GM18909 (cell line): ENCODE results near the gene GAB2.
"Not testable (repeated sequence)": the region's sequence is repeated elsewhere in the genome, so short reads cannot be mapped to it uniquely, and the experiment has no call there.

Source experiments
- ATAC-seq: cut with Tn5 transposase; IDR thresholded peaks from one replicate; pipeline ENCODE4 v1.9.1; 2021; ENCODE audit warnings: mild to moderate bottlenecking; ENCODE audit not compliant: unreplicated experiment, poor library complexity

The GAB2 gene

DNA sequence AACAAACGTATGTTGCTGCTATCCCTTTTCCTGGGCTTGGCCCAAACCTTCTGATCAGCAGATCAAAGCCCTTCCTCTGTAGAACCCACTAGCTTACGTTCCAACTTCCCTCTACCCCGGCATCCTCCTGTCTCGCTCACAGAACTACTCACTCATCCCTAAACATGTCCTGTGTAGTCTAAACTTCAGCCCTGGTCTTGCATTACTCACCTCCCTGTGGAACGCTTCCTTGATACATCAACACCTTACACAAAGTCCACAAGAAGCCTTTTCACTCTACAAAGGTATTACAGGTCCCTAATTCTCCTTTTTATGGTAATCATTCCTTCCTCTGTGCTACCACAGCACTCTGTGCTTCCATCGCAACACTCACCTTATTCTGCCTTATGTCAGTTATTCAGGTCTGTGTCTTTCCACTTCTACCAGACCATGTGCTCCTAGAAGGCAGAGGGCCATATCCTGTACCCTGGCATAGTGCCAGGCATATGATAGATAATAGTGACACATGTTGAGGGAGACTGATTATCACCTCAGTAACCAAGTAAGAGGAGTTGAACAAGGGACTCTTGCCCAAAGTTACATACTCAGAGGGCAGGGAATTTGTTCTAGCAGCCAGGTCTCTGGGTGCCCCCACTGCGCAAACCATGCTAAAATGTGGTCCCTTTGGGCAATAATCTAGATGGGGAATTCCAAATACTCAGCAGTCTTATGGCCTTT is 187.3 kb downstream of the GAB2 start:
- no peak for ATAC-seq

DNA sequence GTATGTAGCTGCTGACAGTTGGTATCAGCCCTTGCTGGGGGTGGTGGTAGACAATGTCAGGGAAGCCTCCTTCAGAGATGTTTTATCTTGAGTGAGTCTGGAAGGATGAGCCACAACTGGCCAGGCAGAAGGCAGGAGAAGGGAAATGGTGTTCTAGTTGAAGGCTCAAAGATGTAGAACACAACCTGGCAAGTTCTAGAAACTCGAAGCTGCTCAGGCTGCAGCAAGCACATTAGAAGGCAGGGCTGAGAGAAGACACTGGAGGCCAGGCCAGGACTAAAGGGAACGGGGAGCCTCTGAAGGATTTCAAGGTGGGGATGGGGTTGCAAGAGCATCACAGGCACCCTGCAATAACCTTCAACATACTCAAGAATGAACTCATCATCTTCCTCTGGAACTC is 188.5 kb downstream of the GAB2 start:
- no peak for ATAC-seq

DNA sequence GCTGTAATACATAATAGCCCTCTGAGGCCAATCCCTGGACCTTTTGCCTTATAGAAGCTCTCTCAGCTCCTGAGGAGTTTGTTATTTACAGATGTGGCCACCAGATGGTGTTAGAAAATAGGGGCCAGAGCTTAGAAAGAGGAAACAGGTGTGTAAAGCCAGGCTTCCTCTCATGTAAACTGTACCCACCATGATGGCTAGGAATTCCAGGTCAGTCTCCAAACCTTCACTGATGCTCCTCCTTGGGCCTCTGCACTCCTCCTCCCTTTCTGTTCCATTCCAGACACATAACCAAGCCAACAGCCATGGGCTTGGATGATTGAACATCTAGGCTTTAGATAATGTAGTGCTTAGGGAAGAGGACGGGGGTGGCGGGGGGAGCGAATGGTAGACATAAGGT is 189.2 kb downstream of the GAB2 start:
- ATAC-seq = peak; percentile 73

DNA sequence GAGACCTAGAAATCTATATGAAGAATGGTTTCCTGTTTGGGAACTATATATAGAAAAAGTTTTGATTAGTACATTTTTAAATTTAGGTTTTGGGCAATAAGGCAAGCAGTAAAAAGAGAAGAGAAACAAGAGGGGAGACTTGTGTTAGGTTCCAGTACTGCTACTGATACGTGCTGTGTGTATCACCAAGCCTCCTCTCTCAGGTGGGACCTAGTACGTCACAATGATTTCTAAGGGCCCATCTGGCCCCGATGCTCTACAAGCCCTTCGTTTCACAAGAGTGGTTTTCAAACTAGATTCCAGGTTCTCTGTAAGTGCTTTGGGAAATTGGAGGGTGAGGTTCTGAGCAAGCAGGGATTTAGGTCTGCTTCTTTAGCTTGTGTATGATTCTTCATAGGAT is 189.7 kb downstream of the GAB2 start:
- peak; percentile 49 for ATAC-seq

DNA sequence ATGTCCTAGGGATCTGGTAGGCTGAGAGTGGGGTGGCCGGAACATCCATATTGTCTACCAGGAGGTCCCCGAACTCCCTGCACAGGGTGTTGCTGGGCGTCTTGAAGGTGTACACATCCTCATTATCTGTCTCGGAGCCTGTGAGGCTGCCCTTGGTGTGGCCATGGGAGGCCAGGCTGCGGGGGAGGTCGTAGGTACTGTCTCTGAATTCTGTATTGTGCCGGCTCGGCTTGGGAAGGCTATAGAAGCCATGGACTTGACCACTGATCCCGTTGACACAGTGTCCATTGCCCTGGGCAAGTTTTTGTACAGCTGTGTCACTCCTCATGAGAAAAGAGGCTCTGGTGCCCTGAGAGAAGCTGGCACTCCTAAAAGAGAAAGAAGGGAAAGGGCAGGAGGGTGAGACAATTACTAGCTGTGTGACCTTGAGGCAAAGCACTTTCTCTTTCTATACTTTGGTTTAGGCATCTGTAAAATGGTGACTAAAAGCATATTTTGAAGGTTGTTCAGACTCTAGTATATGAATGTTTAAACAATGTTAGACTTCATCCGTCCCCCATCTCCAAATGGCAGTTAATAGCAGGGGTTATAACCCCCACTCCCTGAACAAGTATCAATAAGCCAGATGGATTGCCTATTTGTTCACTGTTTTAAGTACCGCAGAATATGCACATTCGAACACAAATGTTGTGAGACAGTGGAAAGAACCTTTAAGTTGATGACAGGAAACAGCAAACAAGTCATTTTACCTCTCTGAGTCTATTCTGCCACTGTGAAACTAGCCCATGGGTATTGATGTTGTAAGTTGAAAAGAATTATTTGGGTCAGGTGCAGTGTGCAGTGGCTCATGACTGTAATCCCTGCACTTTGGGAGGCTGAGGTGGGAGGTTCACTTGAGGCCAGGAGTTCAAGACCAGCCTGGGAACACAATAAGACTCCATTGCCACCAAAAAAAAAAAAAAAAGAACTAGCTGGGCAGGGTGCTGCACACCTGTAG is 190.6 kb downstream of the GAB2 start:
- ATAC-seq = no peak

DNA sequence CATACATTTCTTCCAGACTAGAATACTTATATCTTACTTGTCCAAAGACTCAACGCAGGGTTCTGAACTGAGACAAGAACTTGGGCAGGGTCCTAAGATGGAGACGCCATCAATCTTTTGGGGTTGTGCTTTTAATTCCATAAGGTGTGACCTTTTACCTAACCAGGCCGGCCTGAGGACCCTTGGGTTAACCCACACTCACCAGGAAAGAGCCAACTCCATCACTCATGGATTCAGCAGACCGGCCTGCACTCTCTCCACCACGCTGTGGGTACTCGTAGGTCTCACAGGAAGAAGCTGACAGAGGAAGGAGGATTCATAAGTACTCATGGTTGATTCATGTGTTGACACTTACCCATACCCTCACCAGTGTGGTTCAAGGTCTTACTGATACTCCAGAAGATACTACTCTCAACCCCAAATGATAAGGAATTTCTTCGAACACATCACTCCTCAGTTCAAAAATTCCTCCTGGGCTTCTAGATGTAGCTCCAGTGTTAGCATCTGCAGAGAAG is 192.7 kb downstream of the GAB2 start:
- ATAC-seq = no peak

DNA sequence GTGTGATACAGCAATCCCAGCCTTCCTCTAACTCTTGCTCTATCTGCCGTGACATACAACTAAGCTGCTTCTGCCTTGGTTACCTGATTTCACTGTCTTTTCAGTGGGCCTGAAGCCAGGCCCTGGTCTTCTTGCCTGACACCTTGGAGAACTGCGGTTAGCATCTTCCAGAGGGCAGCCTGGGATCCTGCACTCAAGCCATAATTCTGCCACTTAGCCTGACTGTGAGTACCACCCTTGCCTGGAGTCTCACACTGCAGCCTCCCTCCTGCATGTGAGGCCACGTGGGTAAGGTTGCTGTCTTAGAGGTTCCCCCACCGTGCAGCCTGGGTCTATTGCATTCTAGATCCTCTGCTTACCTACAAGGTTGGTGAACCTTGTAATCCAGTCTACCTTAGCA is 193.1 kb downstream of the GAB2 start:
- no peak for ATAC-seq

DNA sequence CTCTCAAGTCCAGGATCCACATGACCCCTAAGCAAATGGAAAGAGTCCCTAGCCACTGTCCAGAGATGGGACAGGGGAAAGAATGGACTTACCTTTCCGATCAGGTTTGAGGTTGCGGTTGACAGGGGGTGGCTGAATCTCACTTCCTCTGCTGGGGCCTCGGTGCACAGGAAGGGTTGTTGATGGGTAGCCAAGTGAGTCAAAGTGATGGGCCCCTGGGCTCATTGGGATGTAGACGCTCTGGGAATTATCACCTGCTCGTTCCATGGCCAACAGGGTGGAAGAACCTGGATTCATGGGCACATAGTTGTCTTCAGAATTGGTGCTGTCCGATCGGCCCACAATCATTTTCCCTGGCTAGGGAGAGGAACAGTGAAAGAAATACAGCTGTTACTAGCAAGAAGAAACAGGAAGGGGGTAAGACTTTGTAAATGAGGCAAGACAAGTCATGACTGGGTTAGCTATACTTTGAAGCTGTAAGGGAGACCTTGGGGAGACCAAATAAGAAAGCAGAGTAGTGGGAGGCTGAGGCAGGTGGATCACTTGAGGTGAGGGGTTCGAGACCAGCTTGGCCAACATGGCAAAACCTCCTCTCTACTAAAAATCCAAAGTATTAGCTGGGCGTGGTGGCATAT is 194.2 kb downstream of the GAB2 start:
- peak; percentile 66 for ATAC-seq

DNA sequence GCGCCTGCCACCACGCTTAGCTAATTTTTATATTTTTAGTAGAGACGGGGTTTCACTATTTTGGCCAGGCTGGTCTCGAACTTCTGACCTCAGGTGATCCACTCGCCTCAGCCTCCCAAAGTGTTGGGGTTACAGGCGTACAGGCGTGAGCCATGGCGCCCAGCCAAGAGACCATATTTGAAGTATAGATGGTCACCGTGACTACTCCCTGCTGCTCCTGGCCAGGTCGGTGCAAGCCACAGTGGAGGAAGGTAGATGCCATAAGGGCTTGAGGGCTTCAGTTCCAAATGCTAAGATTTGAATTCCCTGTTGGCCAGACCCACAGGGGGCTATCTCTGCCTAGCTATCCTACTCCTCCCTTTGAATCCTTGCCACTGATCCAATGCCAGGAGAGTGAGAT is 194.9 kb downstream of the GAB2 start:
- not testable (repeated sequence) for ATAC-seq

DNA sequence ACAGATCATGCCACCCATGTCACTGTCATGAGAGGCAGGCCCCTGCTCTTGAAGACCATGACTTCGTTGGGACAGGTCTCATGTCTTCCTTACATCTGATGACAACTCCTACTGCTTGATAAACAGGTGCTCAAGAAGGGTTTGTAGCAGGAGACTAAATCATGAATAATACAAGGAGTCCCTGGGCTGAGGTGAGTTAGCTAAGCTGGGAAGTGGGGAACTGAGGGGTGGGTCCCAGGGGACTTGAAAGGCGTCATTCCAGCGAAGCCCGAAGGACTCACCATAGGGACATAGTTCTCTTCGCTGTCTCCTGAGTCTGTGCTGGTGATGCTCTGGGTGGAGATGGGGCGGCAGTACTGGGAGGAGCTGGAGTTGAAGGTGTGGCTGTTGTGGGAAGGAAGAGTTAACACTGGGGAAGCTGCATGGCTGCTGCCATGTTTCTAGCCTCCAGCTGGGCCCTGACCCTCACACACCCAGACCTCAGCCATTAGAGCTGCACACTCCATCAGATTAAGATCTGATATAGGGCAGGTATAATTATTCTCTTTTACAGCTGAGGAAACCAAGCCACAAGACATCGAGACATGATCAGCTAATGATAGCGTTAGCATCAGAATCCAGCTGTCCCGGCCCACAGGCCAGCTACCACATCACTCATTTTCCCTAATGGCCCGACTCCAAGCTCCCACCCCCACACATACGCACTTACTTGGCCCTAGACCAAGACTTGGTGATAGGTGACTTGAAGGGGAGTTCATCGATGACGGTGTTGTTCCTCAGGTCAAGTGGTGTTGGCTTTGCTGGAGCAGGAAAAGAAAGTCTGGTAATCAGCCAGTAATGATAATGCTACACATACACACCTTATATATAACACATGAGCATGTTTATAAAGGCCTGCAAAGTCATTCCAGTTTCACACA is 196.0 kb downstream of the GAB2 start:
- no peak for ATAC-seq

DNA sequence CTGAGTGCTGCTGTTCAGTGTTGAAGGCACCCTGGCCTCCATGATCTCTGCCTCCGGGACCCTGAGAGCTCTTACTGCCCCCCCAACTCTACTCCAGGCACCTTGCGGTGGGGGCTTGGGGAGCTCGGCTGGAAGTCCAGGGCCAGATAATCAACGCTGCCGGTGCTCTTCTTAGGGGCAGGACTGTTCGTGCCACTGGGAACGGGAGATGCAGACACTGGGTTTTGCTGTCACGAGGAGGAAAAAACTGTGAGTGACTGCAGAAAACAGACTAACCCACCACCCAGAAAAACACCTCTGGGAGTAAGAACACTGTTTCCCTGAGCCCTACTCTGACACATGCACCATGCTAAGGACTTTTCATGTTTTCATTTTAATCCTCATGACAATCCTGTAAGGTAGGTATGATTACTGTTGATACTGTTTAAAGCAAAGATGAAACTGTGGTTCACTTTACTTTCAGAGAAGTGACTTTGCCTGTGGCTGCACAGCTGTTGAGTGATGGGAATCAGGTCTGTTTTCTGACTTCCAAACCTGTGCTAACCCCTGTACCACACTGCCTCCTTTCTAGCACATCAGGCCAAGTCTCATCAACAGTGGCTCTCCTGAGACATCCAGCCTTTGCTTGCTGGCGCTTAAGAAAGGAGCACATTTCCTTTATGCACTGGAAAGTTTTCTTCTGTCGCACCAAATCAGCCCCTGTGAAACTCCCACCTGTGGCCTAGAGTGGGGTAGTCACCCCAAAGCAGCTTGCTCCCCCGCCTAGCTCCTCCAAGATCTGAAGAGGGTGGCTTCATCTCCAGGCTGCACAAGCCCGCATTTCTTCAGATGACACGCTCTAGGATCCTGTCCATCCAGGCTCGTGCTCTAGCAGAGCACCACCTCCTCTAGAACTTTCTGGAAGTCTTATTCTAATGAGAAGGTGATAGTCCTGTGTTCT is 197.1 kb downstream of the GAB2 start:
- ATAC-seq = no peak

DNA sequence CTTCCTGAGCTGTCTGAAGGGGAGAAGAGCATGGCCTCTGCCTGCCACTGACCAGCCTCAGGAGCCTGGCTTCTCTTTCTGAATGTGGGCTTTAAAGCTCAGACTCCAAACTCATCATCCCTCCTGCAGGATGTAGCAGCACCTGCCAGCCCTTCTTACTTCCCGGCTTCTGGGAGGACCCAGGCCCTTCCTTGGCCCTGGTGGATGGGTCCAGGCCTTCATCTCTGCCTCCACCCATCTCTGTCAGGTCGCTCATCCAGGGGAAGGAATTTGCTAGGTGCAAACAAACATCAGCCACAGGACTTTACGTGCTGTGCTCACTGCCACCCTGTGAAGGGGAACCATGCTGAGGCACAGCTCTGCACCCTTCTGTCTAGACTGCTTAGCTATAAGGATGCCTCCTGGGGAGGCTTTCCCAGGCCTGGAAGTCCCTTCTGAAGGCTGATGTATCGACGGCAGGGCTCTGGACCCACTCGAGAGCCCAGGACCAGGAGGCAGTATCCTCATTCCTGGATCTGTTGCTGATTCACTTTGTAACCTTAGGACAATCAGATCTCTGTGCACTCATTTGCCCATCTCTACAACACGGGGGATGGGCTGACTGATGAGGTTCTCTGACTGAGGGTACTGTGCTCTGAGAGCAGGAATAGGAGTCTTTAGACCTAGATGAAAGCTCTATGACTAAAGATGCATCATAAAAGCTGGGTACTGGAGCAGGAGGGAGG is 198.0 kb downstream of the GAB2 start:
- ATAC-seq = no peak

DNA sequence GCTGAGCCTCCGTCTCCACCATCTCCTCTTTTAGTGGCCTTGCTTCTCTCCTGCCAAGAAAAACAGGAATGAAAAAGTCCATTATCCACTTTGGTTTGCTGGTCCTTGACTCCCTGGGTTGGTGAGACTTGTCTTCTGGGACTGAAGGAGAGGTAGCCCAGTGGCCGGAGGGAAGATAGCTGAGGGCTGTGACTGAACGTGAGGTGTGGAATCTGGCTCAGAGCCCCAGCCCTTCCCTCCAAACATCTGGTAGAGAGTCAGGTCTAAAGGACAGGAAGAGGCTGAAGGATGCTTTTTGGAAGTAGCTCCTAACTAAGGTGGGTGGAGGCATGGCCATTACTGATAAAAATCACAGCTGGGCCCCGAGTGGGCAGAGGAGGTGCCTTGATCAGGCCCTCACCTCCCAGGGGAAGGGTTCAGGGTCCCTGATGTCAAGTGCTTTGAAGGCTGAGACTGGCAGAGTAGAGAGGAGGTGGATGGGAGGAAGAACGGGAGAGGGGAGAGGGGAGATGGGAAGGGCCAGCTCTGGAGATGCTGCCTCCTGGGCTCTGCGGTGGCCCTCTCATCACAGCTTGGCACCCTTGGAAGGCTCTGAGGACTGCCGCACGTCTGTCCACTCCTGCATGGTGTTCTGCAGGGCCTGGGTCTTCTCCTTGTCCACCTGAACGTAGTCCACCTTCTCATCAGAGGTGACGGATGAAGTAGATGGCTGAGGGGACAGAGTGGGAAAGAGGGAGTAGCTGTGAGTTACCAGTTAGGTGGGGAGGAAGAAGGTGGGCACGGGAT is 198.7 kb downstream of the GAB2 start:
- ATAC-seq = no peak

DNA sequence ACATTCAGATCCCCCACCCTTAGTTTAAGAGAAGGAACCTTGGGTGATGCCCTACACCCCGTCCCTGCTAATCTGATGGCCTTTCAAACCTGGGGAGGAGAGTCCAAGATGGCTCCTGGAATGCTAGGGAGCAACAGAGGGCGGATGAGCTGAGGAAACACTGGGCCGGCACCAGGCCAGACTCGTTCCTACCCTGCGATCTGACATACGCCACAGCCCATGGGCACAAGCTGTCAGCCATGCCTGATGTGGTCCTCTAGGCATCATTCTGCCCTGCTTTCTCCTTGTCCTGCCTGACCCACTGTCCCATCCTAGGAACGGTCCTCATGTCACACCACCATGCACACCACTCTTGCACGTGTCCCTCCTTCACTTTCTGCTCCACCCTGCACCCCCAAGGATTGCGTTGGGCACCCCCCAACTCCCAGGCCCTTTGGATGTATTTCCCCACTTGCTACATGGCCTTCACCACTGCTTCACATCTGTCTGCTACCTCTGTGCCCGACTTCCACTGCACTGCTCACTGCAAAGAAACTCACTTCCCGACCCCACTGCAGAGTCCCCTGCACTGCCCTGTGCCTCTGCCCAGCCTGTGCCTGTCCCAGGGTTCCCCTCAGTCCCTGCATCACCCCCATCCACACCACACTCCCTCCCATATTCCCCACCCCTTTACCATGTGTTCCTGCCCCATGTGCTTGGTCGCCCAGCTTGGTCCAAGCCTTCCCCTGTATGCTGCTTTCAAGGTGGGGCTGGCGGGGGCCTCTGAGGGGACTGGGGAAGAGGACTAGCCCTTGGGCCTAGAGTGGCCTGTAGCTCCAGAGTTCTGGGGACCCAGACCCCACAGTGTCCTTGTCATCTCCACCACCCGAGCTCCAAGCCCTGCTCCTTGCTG is 199.7 kb downstream of the GAB2 start:
- ATAC-seq = no peak

DNA sequence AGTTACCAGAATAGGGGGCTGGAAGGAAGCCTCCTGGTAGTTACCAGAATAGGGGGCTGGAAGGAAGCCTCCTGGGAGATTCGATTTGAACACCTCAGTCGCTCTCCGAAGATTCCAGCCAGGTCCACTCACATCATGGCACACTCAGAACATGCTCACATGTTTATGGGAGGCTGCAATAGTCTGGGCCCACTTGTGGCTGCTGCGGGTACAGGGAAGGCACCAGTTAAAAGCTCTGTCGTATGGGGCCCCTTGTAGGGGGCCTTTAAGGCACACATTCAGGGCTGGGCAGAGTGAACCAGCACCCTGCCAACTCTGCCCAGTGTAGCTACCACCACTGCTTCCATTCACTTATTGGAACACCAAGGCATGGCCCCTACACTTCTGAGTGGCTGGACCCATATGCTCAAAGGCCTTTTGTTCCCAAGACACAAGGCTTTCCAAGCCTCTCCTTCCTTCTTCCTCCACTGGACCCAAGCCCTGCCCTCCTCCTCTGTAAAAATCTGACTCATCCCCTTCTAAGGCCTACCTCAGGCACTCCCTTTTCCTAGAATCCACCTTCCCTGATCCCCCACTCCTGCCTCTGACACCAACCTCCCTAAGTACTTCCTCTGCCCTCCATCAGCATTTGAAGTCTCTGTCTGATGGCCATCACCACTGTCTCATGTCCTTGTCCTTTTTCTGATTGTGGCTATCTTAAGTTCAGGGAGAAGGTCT is 200.9 kb downstream of the GAB2 start:
- ATAC-seq = no peak

DNA sequence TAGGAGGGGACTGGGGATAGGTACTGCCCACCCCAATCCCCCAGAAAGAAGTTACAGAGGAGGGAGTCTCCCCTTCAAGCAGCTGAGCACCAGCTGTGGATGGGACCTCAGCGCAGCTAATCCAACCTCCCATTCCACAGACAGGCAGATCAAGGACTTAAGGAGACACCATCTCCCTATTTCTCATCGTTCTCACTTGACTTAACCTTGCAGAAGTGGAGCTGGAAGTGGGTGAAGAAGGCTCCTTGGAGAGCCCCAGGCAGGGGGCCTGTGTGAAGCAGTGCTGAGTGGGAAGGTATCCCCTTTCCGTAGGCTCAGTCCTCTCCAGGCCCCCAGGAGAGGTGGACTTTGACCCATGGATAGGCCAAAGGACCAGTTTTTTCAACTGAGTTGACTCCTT is 201.6 kb downstream of the GAB2 start:
- ATAC-seq = no peak
